ENCODE results near the gene ASB13. TPM values are rescaled to one million over a fixed set of nuclear protein-coding genes. Genes with fewer than 3 reads are reported as not detected.

ASB13 gene
- total RNA-seq, 1 experiment from 2014 or later: 13.8 TPM

DNA sequence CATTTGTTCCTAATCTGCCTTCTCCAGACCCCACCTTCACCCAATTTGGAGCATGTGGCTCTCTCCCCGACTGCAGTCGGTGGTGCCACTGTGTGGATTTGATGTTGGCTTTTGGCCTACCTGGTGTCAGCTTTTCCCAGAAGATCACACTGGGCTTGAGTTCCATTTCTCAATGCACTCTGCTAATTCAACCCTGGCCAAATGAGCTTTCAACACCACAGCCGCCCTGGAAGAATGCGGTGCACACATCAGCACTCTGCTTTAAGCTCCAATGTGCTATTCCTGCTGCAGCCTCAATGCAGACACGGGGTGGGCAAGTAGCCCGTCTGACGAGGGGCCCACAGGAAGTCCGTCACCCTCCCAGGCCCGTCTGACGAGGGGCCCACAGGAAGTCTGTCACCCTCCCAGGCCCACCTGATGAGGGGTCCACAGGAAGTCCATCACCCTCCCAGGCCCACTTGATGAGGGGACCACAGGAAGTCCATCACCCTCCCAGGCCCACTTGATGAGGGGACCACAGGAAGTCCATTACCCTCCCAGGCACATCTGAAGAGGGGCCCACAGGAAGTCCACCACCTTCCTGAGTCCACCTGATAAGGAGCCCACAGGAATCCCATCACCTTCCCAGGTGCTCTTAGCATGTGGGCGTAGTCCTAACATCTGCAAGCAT lies 64.4 kb downstream of the ASB13 start:
- H2BK120ac ChIP-seq (ENCODE audit: low read depth, low read length, poor library complexity, severe bottlenecking): no peak overlapping the region
- Mint-ChIP-seq H3K27ac (no peak overlapping the region), H3K27me3 (ENCODE audit: low read depth) (peaks cover 4% of the 10 kb centered on the region), H3K4me3 (no peak overlapping the region), H3K9me3 (no peaks in the 10 kb centered on the region; a peak in 1 of 5 replicates), H3K36me3 (ENCODE audit: insufficient read depth in 1 of 3, low read depth in 3 of 3) (no peaks in the 10 kb centered on the region), H3K4me1 (no peaks in the 10 kb centered on the region; a peak in 1 of 4 replicates)
- no peak overlapping the region for H3K27ac ChIP-seq (ENCODE audit: insufficient read length, low read depth, low read length)
- DNase-seq: no peak
- H4K8ac ChIP-seq (replicated peaks; ENCODE audit: insufficient read length, low read depth, low read length): no peak overlapping the region
- no peak overlapping the region for H4K5ac ChIP-seq (ENCODE audit: insufficient read length, low read depth, low read length)
- H3K23ac ChIP-seq (ENCODE audit: insufficient read length, low read depth, low read length): no peak overlapping the region
- H3K27me3 ChIP-seq (ENCODE audit: insufficient read depth, low read length): no peaks in the 10 kb centered on the region
- H3K9me3 ChIP-seq (ENCODE audit: control insufficient read depth, low read depth, low read length): no peaks in the 10 kb centered on the region
- no peak overlapping the region for H3K4me2 ChIP-seq (ENCODE audit: insufficient read depth, insufficient read length, low read length)
- no peak overlapping the region for H3K18ac ChIP-seq (ENCODE audit: insufficient read length, low read depth, low read length)
- no peak overlapping the region for H3T11ph ChIP-seq (ENCODE audit: low read length)
- TF ChIP-seq, protein P1, sequence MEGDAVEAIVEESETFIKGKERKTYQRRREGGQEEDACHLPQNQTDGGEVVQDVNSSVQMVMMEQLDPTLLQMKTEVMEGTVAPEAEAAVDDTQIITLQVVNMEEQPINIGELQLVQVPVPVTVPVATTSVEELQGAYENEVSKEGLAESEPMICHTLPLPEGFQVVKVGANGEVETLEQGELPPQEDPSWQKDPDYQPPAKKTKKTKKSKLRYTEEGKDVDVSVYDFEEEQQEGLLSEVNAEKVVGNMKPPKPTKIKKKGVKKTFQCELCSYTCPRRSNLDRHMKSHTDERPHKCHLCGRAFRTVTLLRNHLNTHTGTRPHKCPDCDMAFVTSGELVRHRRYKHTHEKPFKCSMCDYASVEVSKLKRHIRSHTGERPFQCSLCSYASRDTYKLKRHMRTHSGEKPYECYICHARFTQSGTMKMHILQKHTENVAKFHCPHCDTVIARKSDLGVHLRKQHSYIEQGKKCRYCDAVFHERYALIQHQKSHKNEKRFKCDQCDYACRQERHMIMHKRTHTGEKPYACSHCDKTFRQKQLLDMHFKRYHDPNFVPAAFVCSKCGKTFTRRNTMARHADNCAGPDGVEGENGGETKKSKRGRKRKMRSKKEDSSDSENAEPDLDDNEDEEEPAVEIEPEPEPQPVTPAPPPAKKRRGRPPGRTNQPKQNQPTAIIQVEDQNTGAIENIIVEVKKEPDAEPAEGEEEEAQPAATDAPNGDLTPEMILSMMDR (conservative IDR thresholded peaks at IDR 0.05): no peak
- no peak overlapping the region for H3K56ac ChIP-seq (ENCODE audit: insufficient read length, low read depth, low read length)
- no peak overlapping the region for H2BK20ac ChIP-seq (ENCODE audit: low read depth, low read length, poor library complexity, severe bottlenecking)
- no peak overlapping the region for H2AFZ ChIP-seq (ENCODE audit: low read length)
- H3K79me2 ChIP-seq (ENCODE audit: insufficient read depth, low read length): no peaks in the 10 kb centered on the region
- no peak overlapping the region for H2AK5ac ChIP-seq (ENCODE audit: insufficient read length, low read length)
- no peak overlapping the region for H2BK12ac ChIP-seq (ENCODE audit: insufficient read length, low read depth, low read length)
- H3K79me1 ChIP-seq (ENCODE audit: insufficient read depth, low read depth, low read length, poor library complexity, severe bottlenecking): no peaks in the 10 kb centered on the region
- no peaks in the 10 kb centered on the region for H3K4me1 ChIP-seq (ENCODE audit: insufficient read depth, low read length)
- no peaks in the 10 kb centered on the region for H3K23me2 ChIP-seq (ENCODE audit: insufficient read length, low read depth, low read length, poor library complexity, severe bottlenecking)
- H3K9ac ChIP-seq (ENCODE audit: extremely low read depth, insufficient read length, low read length): no peak overlapping the region
- H2BK15ac ChIP-seq (ENCODE audit: low read depth, low read length): no peak overlapping the region
- H4K91ac ChIP-seq (ENCODE audit: insufficient read length, low read depth, low read length): no peak overlapping the region
- no peak overlapping the region for H3K14ac ChIP-seq (ENCODE audit: insufficient read depth, low read length)
- H2BK5ac ChIP-seq (ENCODE audit: insufficient read length, low read length): no peak overlapping the region
- no CpG with 5 or more reads among the region's 11 CpGs for WGBS (ENCODE audit: extremely low coverage, insufficient read length, low lambda C conversion rate)
- no peak overlapping the region for H3K4ac ChIP-seq (ENCODE audit: low read depth, low read length)
- no peaks in the 10 kb centered on the region for H4K20me1 ChIP-seq (ENCODE audit: control insufficient read depth, insufficient read depth, insufficient read length)
